GM12878 (cell line): ENCODE results near the gene NRP1. TPM values are rescaled to one million over a fixed set of nuclear protein-coding genes. Genes with fewer than 3 reads are reported as not detected.

Source experiments
- ATAC-seq: fragments of 200-7000 bp; cut with Tn5 transposase; 3 replicates; pipeline ENCODE4 v1.9.1; 2020; ENCODE audit warnings: mild to moderate bottlenecking, moderate library complexity
- BruUV-seq: library from RNA; stranded (reverse); fragments of 400-500 nt; replicated peaks from 2 replicates; lab custom pipeline; 2021; lab: Mats Ljungman, UMichigan
- CTCF ChIA-PET: fragments of 300-600 bp; sonication (Branson Sonifier 250); formaldehyde crosslinking; extraction: SDS; loops from one replicate; lab custom pipeline; 2021; ENCODE audit warnings: inconsistent platforms; lab: Yijun Ruan, JAX
- POLR2A ChIA-PET: fragments of 350-600 bp; formaldehyde crosslinking; extraction: SDS; loops from one replicate; lab custom pipeline; 2021; ENCODE audit warnings: inconsistent platforms; lab: Charles Lee
- RAD21 ChIA-PET: fragments of 300-600 bp; sonication (Branson Sonifier 250); formaldehyde crosslinking; loops from one replicate; lab custom pipeline; 2023; ENCODE audit warnings: antibody characterized with exemption; ENCODE audit not compliant: unreplicated experiment; lab: Charles Lee
- SMC1A ChIA-PET: fragments of 300-600 bp; sonication (Branson Sonifier 250); formaldehyde crosslinking; loops from one replicate; lab custom pipeline; 2023; ENCODE audit not compliant: unreplicated experiment, uncharacterized antibody; lab: Charles Lee
- DNase-seq: peaks from one replicate; pipeline ENCODE4 v3.0.0-alpha.2; 2011; ENCODE audit warnings: low read depth, low spot score
- FAIRE-seq: peaks from 3 replicates; lab custom pipeline; 2011; peaks lifted over from hg19 to GRCh38; lab: Jason Lieb, UNC
- H2AFZ ChIP-seq: 2 replicates; pipeline ENCODE4 v1.6.0; 2011; ENCODE audit warnings: low read depth, low read length, control low read depth; ENCODE audit not compliant: control insufficient read depth
- H3K27ac ChIP-seq: 2 replicates; pipeline ENCODE4 v1.5.1; 2011; ENCODE audit warnings: control low read depth; ENCODE audit not compliant: control insufficient read depth, insufficient read depth
- H3K27me3 ChIP-seq, 2 experiments: replicated peaks in 1 of 2; 2 replicates each; pipeline versions ENCODE4 v1.6.0 to v1.6.1; 2011; ENCODE audit warnings: low read length in 1 of 2; ENCODE audit not compliant: control insufficient read depth in 2 of 2, insufficient read depth in 2 of 2
- H3K36me3 ChIP-seq, 2 experiments: 2 replicates each; pipeline ENCODE4 v1.5.1; 2011; ENCODE audit warnings: low read length in 1 of 2; ENCODE audit not compliant: control insufficient read depth in 2 of 2, insufficient read depth in 2 of 2
- H3K4me1 ChIP-seq: 2 replicates; pipeline ENCODE4 v1.6.1; 2011; ENCODE audit warnings: mild to moderate bottlenecking, low read length, moderate library complexity, mixed read lengths; ENCODE audit not compliant: control insufficient read depth, insufficient read depth
- H3K4me2 ChIP-seq: 2 replicates; pipeline ENCODE4 v1.6.0; 2011; ENCODE audit warnings: control low read depth; ENCODE audit not compliant: control insufficient read depth, insufficient read depth
- H3K4me3 ChIP-seq: fragments of 200-600 bp; sonication (generic); 2 replicates; pipeline ENCODE4 v1.5.1; 2016
- H3K79me2 ChIP-seq: 2 replicates; pipeline ENCODE4 v1.6.0; 2011; ENCODE audit warnings: low read length; ENCODE audit not compliant: control insufficient read depth, insufficient read depth
- H3K9ac ChIP-seq: 2 replicates; pipeline ENCODE4 v1.8.0; 2011; ENCODE audit warnings: low read length, control low read depth, mixed read lengths; ENCODE audit not compliant: control insufficient read depth, insufficient read depth
- H3K9me3 ChIP-seq: replicated peaks from 3 replicates; pipeline ENCODE4 v1.5.1; 2011; ENCODE audit warnings: mild to moderate bottlenecking, low read length; ENCODE audit not compliant: control insufficient read depth, insufficient read depth
- H4K20me1 ChIP-seq: 2 replicates; pipeline ENCODE4 v1.6.0; 2011; ENCODE audit not compliant: control insufficient read depth, insufficient read depth
- BCLAF1 ChIP-seq: fragments of 450-650 bp; IDR thresholded peaks from 2 replicates; pipeline ENCODE4 v1.6.1; 2017; ENCODE audit warnings: antibody characterized with exemption, mild to moderate bottlenecking, moderate library complexity
- ELK1 ChIP-seq: IDR thresholded peaks from 2 replicates; pipeline ENCODE4 v1.6.1; 2012; ENCODE audit warnings: low read depth, low read length, improper control_type of control experiment
- EP300 ChIP-seq, 2 experiments: fragments of 150-350 bp in 1 of 2; IDR thresholded peaks; 2 replicates each; pipeline ENCODE4 v1.6.1; 2011 to 2012; ENCODE audit warnings: low read depth in 2 of 2, low read length in 2 of 2, borderline replicate concordance in 1 of 2, improper control_type of control experiment in 1 of 2, inconsistent platforms in 1 of 2; ENCODE audit not compliant: control insufficient read depth in 1 of 2
- MTA3 ChIP-seq: IDR thresholded peaks from 2 replicates; pipeline ENCODE4 v1.6.1; 2012; ENCODE audit warnings: low read length, inconsistent platforms, borderline replicate concordance
- PAX5 ChIP-seq: IDR thresholded peaks from 2 replicates; pipeline ENCODE4 v1.6.1; 2011; ENCODE audit warnings: low read depth, low read length, borderline replicate concordance
- PAX8 ChIP-seq: fragments of 450-650 bp; IDR thresholded peaks from 2 replicates; pipeline ENCODE4 v1.6.1; 2017; ENCODE audit warnings: mild to moderate bottlenecking, moderate library complexity
- PBX3 ChIP-seq: IDR thresholded peaks from 2 replicates; pipeline ENCODE4 v1.6.1; 2011; ENCODE audit warnings: mild to moderate bottlenecking, low read depth, low read length, moderate library complexity; ENCODE audit not compliant: insufficient replicate concordance
- PKNOX1 ChIP-seq: fragments of 450-650 bp; IDR thresholded peaks from 2 replicates; pipeline ENCODE4 v1.6.1; 2016; ENCODE audit warnings: mild to moderate bottlenecking
- POU2F2 ChIP-seq: IDR thresholded peaks from 3 replicates; pipeline ENCODE4 v1.6.1; 2011; ENCODE audit warnings: low read depth, mild to moderate bottlenecking, low read length, borderline replicate concordance
- RBBP5 ChIP-seq: fragments of 200-600 bp; sonication (generic); conservative IDR thresholded peaks from 2 replicates; pipeline ENCODE4 v1.6.1; 2016
- SIN3A ChIP-seq: IDR thresholded peaks from 2 replicates; pipeline ENCODE4 v1.6.1; 2012; ENCODE audit warnings: low read depth, low read length, improper control_type of control experiment
- SUZ12 ChIP-seq: fragments of 200-600 bp; sonication (generic); IDR thresholded peaks from one replicate; pipeline ENCODE4 v1.6.1; 2018; ENCODE audit warnings: antibody characterized with exemption, mild to moderate bottlenecking; ENCODE audit not compliant: unreplicated experiment
- ZNF592 ChIP-seq: fragments of 450-650 bp; IDR thresholded peaks from 2 replicates; pipeline ENCODE4 v1.6.1; 2017; ENCODE audit warnings: mild to moderate bottlenecking, moderate library complexity
- WGBS: methylation state at CpG from one replicate; pipeline ENCODE4 v1.1.6; 2016; ENCODE audit warnings: low lambda C conversion rate; ENCODE audit not compliant: insufficient replicate concordance, insufficient coverage; ENCODE audit errors: missing lambda C conversion rate; 5-methylcytosine and 5-hydroxymethylcytosine counted together
- in situ Hi-C: fragments of 300-500 bp; cut with MboI; formaldehyde crosslinking; loops from 9 replicates; pipeline ENCODE4 v1.14.3; 2018; ENCODE audit warnings: mixed read lengths
- intact Hi-C: fragments of 100-400 bp; cut with micrococcal nuclease; formaldehyde crosslinking; loops from one replicate; pipeline ENCODE4 v1.14.2; 2022; ENCODE audit not compliant: unreplicated experiment
- polyA plus RNA-seq, 11 experiments: library from polyadenylated mRNA; depleted of rRNA in 4 of 11; unstranded in 6 of 11; stranded (reverse) in 5 of 11; fragments of >200 nt; fragmentation: Nextera tagmentation in 4 of 11; fragmentation: Illumina TruSeq in 1 of 11; extraction: Ambion mirVana in 4 of 11; extraction: Trizol in 1 of 11; gene quantifications; 1 replicate in 1 of 11; 2 replicates in 10 of 11; pipeline versions ENCODE4 v1.2.1 to v1.2.3, GENCODE V29; 2011 to 2016; ENCODE audit warnings: inconsistent platforms in 2 of 11, missing spikeins in 2 of 11, low read depth in 1 of 11
- total RNA-seq, 4 experiments: library from RNA; depleted of rRNA in 3 of 4; stranded (reverse); fragments of >200 nt in 3 of 4; fragmentation: Illumina TruSeq in 1 of 4; extraction: Trizol in 1 of 4; gene quantifications; 2 replicates each; pipeline versions ENCODE4 v1.2.1 to v1.2.3, GENCODE V29; 2013 to 2021

NRP1 gene
- total and polyA plus RNA-seq, 10 of the 15 experiments (the other 5 are each of a cell fraction or from before 2014, with no cell fraction given), result 0.11 to 12.1 (median 0.52) TPM

- in situ Hi-C loops (no loop called here), intact Hi-C loops (no loop called here)
- ChIA-PET SMC1A (interaction anchor here (1.0 kb wide), 1 partner anchor 28 kb away, joined by 3 read pairs; no protein-coding TSS in a partner anchor), RAD21 (no interaction called here), POLR2A (no interaction called here), CTCF (interaction anchor here (1.2 kb wide), 1 partner anchor 67 kb away, joined by 4 read pairs; no protein-coding TSS in a partner anchor)
- no peak overlapping the region for H2AFZ ChIP-seq
- DNase-seq, result no peak
- H3K9ac ChIP-seq, result no peak overlapping the region
- no peak for FAIRE-seq
- ATAC-seq, result no peak
- BruUV-seq, result no TSS peak
- H3K79me2 ChIP-seq, result no peaks in the 10 kb centered on the region
- no peak overlapping the region for H3K27ac ChIP-seq
- no peaks in the 10 kb centered on the region for H3K27me3 ChIP-seq
- H3K9me3 ChIP-seq, result no peaks in the 10 kb centered on the region
- no peak overlapping the region for H3K4me3 ChIP-seq
- no peaks in the 10 kb centered on the region for H4K20me1 ChIP-seq
- H3K4me2 ChIP-seq, result no peak overlapping the region
- WGBS, result 73% methylated on average over 2 of the region's 2 CpGs
- H3K4me1 ChIP-seq, result no peaks in the 10 kb centered on the region
- no peaks in the 10 kb centered on the region for H3K36me3 ChIP-seq
- TF ChIP-seq PKNOX1 (no peak), PBX3 (no peak), RBBP5 (no peak), POU2F2 (no peak), PAX5 (no peak), PAX8 (no peak), BCLAF1 (no peak), EP300 (IDR thresholded peaks at IDR 0.05; ENCODE audit: borderline replicate concordance in 1 of 2, control insufficient read depth in 1 of 2, low read depth in 2 of 2, low read length in 2 of 2) (no peak), ELK1 (no peak), SIN3A (no peak), SUZ12 (no peak), MTA3 (no peak), ZNF592 (no peak)
These were observed 95.2 kb downstream of the NRP1 start for GRCh38 chr10:33239257-33239656.
